H9 (cell line): ENCODE data around the gene CLCNKB. TPM values are rescaled to one million over a fixed set of nuclear protein-coding genes. Genes with fewer than 3 reads are reported as not detected.

Experiments used
- DNase-seq: peaks from one replicate; pipeline ENCODE4 v3.0.0-alpha.2; 2017
- H2AFZ ChIP-seq: one replicate; pipeline ENCODE4 v1.6.1; 2013; ENCODE audit warnings: mild to moderate bottlenecking, low read length, control low read depth, moderate library complexity
- H2AK5ac ChIP-seq: 2 replicates; pipeline ENCODE4 v1.6.1; 2013; ENCODE audit warnings: low read length, control low read depth, mixed read lengths; ENCODE audit not compliant: insufficient read length
- H2BK120ac ChIP-seq: one replicate; pipeline ENCODE4 v1.6.1; 2013; ENCODE audit warnings: low read depth, mild to moderate bottlenecking, low read length, control low read depth, inconsistent platforms; ENCODE audit not compliant: poor library complexity, severe bottlenecking
- H2BK12ac ChIP-seq: 2 replicates; pipeline ENCODE4 v1.6.1; 2013; ENCODE audit warnings: low read length, control low read depth, mixed read lengths, low read depth; ENCODE audit not compliant: insufficient read length
- H2BK15ac ChIP-seq: 2 replicates; pipeline ENCODE4 v1.6.1; 2013; ENCODE audit warnings: low read depth, low read length, control low read depth
- H2BK20ac ChIP-seq: one replicate; pipeline ENCODE4 v1.6.1; 2013; ENCODE audit warnings: low read depth, mild to moderate bottlenecking, low read length, control low read depth, inconsistent platforms; ENCODE audit not compliant: poor library complexity, severe bottlenecking
- H2BK5ac ChIP-seq: 2 replicates; pipeline ENCODE4 v1.6.1; 2013; ENCODE audit warnings: low read length, control low read depth, mixed read lengths; ENCODE audit not compliant: insufficient read length
- H3K14ac ChIP-seq: 2 replicates; pipeline ENCODE4 v1.6.1; 2013; ENCODE audit warnings: low read length, control low read depth; ENCODE audit not compliant: insufficient read depth
- H3K18ac ChIP-seq: 2 replicates; pipeline ENCODE4 v1.6.1; 2013; ENCODE audit warnings: low read depth, mild to moderate bottlenecking, mixed read lengths, low read length, control low read depth; ENCODE audit not compliant: insufficient read length
- H3K23ac ChIP-seq: 2 replicates; pipeline ENCODE4 v1.6.1; 2013; ENCODE audit warnings: low read length, control low read depth, mixed read lengths, low read depth; ENCODE audit not compliant: insufficient read length
- H3K23me2 ChIP-seq: 2 replicates; pipeline ENCODE4 v1.6.1; 2013; ENCODE audit warnings: low read depth, mild to moderate bottlenecking, mixed read lengths, low read length, control low read depth; ENCODE audit not compliant: insufficient read length, poor library complexity, severe bottlenecking
- H3K27ac ChIP-seq: 2 replicates; pipeline ENCODE4 v1.5.1; 2013; ENCODE audit warnings: low read length, control low read depth, mixed read lengths, low read depth; ENCODE audit not compliant: insufficient read length
- H3K27me3 ChIP-seq: 2 replicates; pipeline ENCODE4 v1.6.1; 2013; ENCODE audit warnings: low read length, control low read depth, inconsistent platforms; ENCODE audit not compliant: insufficient read depth
- H3K4ac ChIP-seq: 2 replicates; pipeline ENCODE4 v1.6.1; 2013; ENCODE audit warnings: low read depth, mild to moderate bottlenecking, control low read depth, inconsistent platforms, low read length, moderate library complexity
- H3K4me1 ChIP-seq: 2 replicates; pipeline ENCODE4 v1.6.1; 2013; ENCODE audit warnings: low read length, control low read depth, inconsistent platforms; ENCODE audit not compliant: insufficient read depth
- H3K4me2 ChIP-seq: 2 replicates; pipeline ENCODE4 v1.6.1; 2013; ENCODE audit warnings: low read length, control low read depth, mixed read lengths; ENCODE audit not compliant: insufficient read length, insufficient read depth
- H3K56ac ChIP-seq: 2 replicates; pipeline ENCODE4 v1.6.1; 2013; ENCODE audit warnings: low read depth, mild to moderate bottlenecking, mixed read lengths, low read length, control low read depth; ENCODE audit not compliant: insufficient read length
- H3K79me1 ChIP-seq: 2 replicates; pipeline ENCODE4 v1.6.1; 2013; ENCODE audit warnings: low read depth, mild to moderate bottlenecking, moderate library complexity, low read length, control low read depth, inconsistent platforms; ENCODE audit not compliant: insufficient read depth, poor library complexity, severe bottlenecking
- H3K79me2 ChIP-seq: 2 replicates; pipeline ENCODE4 v1.6.1; 2013; ENCODE audit warnings: low read length, control low read depth, inconsistent platforms; ENCODE audit not compliant: insufficient read depth
- H3K9ac ChIP-seq: 2 replicates; pipeline ENCODE4 v1.6.1; 2013; ENCODE audit warnings: low read length, control low read depth, mixed read lengths; ENCODE audit not compliant: insufficient read length; ENCODE audit errors: extremely low read depth
- H3K9me3 ChIP-seq: one replicate; pipeline ENCODE4 v1.6.1; 2013; ENCODE audit warnings: low read depth, low read length, inconsistent platforms; ENCODE audit not compliant: control insufficient read depth
- H3T11ph ChIP-seq: one replicate; pipeline ENCODE4 v1.6.1; 2013; ENCODE audit warnings: mild to moderate bottlenecking, low read length, control low read depth, inconsistent platforms
- H4K20me1 ChIP-seq: one replicate; pipeline ENCODE4 v1.6.1; 2013; ENCODE audit not compliant: control insufficient read depth, insufficient read length, insufficient read depth
- H4K5ac ChIP-seq: 2 replicates; pipeline ENCODE4 v1.6.1; 2013; ENCODE audit warnings: low read depth, mild to moderate bottlenecking, mixed read lengths, low read length, control low read depth; ENCODE audit not compliant: insufficient read length
- H4K8ac ChIP-seq: replicated peaks from 2 replicates; pipeline ENCODE4 v1.6.1; 2013; ENCODE audit warnings: low read length, control low read depth, mixed read lengths, low read depth; ENCODE audit not compliant: insufficient read length
- H4K91ac ChIP-seq: 2 replicates; pipeline ENCODE4 v1.6.1; 2013; ENCODE audit warnings: low read depth, mild to moderate bottlenecking, moderate library complexity, mixed read lengths, low read length, control low read depth; ENCODE audit not compliant: insufficient read length
- H3K27ac Mint-ChIP-seq, 3 experiments: 2 replicates in 2 of 3; 3 replicates in 1 of 3; pipeline ENCODE4 v1.8.0; 2020 to 2021; ENCODE audit warnings: mixed read lengths in 3 of 3, mild to moderate bottlenecking in 1 of 3, moderate library complexity in 1 of 3
- H3K27me3 Mint-ChIP-seq: 2 replicates; pipeline ENCODE4 v1.8.0; 2021; ENCODE audit warnings: low read depth, mild to moderate bottlenecking, moderate library complexity, mixed read lengths
- H3K36me3 Mint-ChIP-seq, 3 experiments: 2 replicates in 2 of 3; 3 replicates in 1 of 3; pipeline ENCODE4 v1.8.0; 2020 to 2021; ENCODE audit warnings: low read depth in 3 of 3, mixed read lengths in 3 of 3; ENCODE audit not compliant: insufficient read depth in 1 of 3
- H3K4me1 Mint-ChIP-seq, 2 experiments: 2 replicates each; pipeline ENCODE4 v1.8.0; 2020; ENCODE audit warnings: mixed read lengths in 2 of 2
- H3K4me3 Mint-ChIP-seq, 2 experiments: 2 replicates in 1 of 2; 3 replicates in 1 of 2; pipeline ENCODE4 v1.8.0; 2020 to 2021; ENCODE audit warnings: mild to moderate bottlenecking in 2 of 2, mixed read lengths in 2 of 2, moderate library complexity in 1 of 2
- H3K9me3 Mint-ChIP-seq, 2 experiments: 2 replicates in 1 of 2; 3 replicates in 1 of 2; pipeline ENCODE4 v1.8.0; 2020; ENCODE audit warnings: mild to moderate bottlenecking in 2 of 2, mixed read lengths in 2 of 2, moderate library complexity in 1 of 2
- WGBS: extraction: QIAGEN DNeasy Blood & Tissue Kit; methylation state at CpG from one replicate; pipeline ENCODE4 v1.1.7; 2013; ENCODE audit warnings: missing lambda C conversion rate, low lambda C conversion rate, mixed read lengths; ENCODE audit not compliant: insufficient read length; ENCODE audit errors: extremely low coverage; 5-methylcytosine and 5-hydroxymethylcytosine counted together
- total RNA-seq: library from RNA; stranded (reverse); gene quantifications from 2 replicates; pipeline ENCODE4 v1.2.1, GENCODE V29; 2021
- TF ChIP-seq, protein P1 (sequence below): fragments of 200-600 bp; sonication (generic); conservative IDR thresholded peaks from 3 replicates; pipeline ENCODE4 v1.8.0; 2021; ENCODE audit warnings: antibody characterized with exemption, mild to moderate bottlenecking

CLCNKB gene
- total RNA-seq, 1 experiment from 2014 or later = 1.7 TPM

DNA sequence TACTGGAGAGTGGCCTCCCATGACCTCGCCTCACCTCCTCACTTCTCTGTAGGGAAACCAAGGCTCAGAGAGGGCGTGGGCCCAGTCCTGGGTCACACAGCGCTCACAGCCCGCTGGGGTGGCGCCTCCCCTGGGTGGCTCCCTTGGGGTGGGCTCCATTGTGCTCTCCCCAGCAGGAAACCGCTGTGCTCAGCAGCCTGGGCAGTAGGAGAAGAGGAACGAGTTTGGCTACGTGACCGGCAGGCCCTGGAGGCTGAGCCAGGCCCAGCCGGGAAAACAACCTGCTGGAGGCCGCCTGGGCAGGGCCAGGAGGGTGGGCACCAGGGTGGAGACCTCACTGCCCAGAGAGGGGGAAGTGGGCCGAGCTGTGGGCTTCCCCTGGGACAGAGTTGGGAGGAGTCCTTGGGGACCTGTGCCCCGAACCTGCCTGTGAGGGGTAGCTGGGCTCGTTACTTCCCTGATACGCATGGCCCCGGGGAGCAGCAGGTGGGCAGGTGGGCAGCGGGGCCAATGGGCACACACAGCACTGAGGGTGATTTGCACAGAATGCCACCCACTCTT is 44.8 kb downstream of the CLCNKB start:
- H3K27me3 Mint-ChIP-seq = no peaks in the 10 kb centered on the region; the same call in none of the 2 replicates
- Histone ChIP-seq H3K27ac (no peak overlapping the region), H2AFZ (no peak overlapping the region), H3K4me1 (no peaks in the 10 kb centered on the region), H3K9me3 (no peaks in the 10 kb centered on the region), H3K23me2 (no peaks in the 10 kb centered on the region), H3K79me1 (no peaks in the 10 kb centered on the region), H4K20me1 (no peaks in the 10 kb centered on the region), H2BK15ac (no peak overlapping the region), H3K4ac (no peak overlapping the region), H2AK5ac (no peak overlapping the region), H2BK120ac (no peak overlapping the region), H3K27me3 (no peaks in the 10 kb centered on the region; the same call in 1 of the 2 replicates), H4K5ac (no peak overlapping the region), H3K14ac (no peak overlapping the region; the same call in 1 of the 2 replicates), H3K9ac (no peak overlapping the region), H3T11ph (no peak overlapping the region), H3K79me2 (no peaks in the 10 kb centered on the region), H4K91ac (no peak overlapping the region), H3K18ac (no peak overlapping the region), H2BK12ac (no peak overlapping the region), H3K23ac (no peak overlapping the region), H2BK20ac (no peak overlapping the region), H2BK5ac (no peak overlapping the region), H3K4me2 (no peak overlapping the region), H3K56ac (no peak overlapping the region), H4K8ac (no peak overlapping the region)
- H3K9me3 Mint-ChIP-seq = no peaks in the 10 kb centered on the region
- no peak overlapping the region for H3K27ac Mint-ChIP-seq
- H3K4me3 Mint-ChIP-seq = no peak overlapping the region
- H3K36me3 Mint-ChIP-seq = no peaks in the 10 kb centered on the region
- TF ChIP-seq, protein P1, sequence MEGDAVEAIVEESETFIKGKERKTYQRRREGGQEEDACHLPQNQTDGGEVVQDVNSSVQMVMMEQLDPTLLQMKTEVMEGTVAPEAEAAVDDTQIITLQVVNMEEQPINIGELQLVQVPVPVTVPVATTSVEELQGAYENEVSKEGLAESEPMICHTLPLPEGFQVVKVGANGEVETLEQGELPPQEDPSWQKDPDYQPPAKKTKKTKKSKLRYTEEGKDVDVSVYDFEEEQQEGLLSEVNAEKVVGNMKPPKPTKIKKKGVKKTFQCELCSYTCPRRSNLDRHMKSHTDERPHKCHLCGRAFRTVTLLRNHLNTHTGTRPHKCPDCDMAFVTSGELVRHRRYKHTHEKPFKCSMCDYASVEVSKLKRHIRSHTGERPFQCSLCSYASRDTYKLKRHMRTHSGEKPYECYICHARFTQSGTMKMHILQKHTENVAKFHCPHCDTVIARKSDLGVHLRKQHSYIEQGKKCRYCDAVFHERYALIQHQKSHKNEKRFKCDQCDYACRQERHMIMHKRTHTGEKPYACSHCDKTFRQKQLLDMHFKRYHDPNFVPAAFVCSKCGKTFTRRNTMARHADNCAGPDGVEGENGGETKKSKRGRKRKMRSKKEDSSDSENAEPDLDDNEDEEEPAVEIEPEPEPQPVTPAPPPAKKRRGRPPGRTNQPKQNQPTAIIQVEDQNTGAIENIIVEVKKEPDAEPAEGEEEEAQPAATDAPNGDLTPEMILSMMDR = no peak
- WGBS = no CpG with 5 or more reads among the region's 17 CpGs
- peaks cover 7 to 18% of the 10 kb centered on the region in 2 experiments; a peak in 3 of 4 replicates for H3K4me1 Mint-ChIP-seq
- DNase-seq = no peak
